ENCODE data around the gene NEUROD2. TPM values are rescaled to one million over a fixed set of nuclear protein-coding genes. Genes with fewer than 3 reads are reported as not detected.

NEUROD2 gene
- total and polyA plus RNA-seq, 2 of the 8 experiments (the other 6 are each of a cell fraction or from before 2014, with no cell fraction given) = not detected

DNA sequence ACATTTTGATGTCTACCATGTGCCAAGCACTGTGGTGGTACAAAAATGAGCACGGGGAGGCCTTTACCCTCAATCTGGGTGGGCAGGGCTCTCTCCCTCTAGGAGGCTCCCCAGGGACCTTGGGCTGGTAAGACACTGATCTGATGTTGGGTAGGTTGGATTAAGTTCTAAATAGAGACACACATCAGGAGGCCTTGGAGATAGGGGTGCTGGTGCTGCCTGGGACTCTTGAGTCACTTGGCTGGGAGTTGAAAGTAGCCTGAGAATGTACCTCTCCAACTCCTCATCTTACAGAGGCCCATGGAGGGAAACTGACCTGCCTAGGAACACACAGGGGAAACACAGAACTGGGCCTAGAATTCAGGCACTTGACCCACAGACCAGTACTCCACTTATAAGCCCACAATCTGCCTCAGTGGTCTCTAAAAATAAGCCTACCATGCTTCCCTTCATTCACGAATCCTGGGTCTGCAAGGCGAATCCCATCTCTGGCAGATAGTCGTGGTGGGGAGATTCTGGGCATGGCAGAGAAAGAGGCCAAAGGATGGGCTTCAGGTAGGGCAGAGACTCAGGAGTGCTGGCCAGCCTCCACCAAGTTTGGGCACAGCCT, 1.8 kb upstream of the NEUROD2 start (continued):
- TF ChIP-seq RBBP5 (IDR thresholded peaks at IDR 0.05; ENCODE audit: borderline replicate concordance, low read depth, low read length) (no peak), NANOG (IDR thresholded peaks at IDR 0.05; ENCODE audit: insufficient read depth, low read depth, low read length, poor library complexity, severe bottlenecking) (no peak), POLR2A (IDR thresholded peaks at IDR 0.05; ENCODE audit: control extremely low read depth in 1 of 2, low read depth in 2 of 2, low read length in 2 of 2) (no peak)
- TF ChIP-seq, protein P1, sequence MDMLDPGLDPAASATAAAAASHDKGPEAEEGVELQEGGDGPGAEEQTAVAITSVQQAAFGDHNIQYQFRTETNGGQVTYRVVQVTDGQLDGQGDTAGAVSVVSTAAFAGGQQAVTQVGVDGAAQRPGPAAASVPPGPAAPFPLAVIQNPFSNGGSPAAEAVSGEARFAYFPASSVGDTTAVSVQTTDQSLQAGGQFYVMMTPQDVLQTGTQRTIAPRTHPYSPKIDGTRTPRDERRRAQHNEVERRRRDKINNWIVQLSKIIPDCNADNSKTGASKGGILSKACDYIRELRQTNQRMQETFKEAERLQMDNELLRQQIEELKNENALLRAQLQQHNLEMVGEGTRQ (IDR thresholded peaks at IDR 0.05; ENCODE audit: low read length) = no peak
